ENCODE measurements around the gene HIVEP3. TPM values are rescaled to one million over a fixed set of nuclear protein-coding genes. Genes with fewer than 3 reads are reported as not detected.

HIVEP3 gene
- total RNA-seq, 4 donors from 2014 or later: 3.2 to 11.0 (median 4.2) TPM

- 92 to 100% methylated on average over 1 to 4 of the region's 5 CpGs for WGBS, 2 donors
- no peak for TF ChIP-seq CTCF (IDR thresholded peaks at IDR 0.05)
- TF ChIP-seq POLR2A (IDR thresholded peaks at IDR 0.05): no peak
- Histone ChIP-seq H3K27me3 (no peaks in the 10 kb centered on the region), H3K27ac (no peak overlapping the region), H3K4me3 (no peak overlapping the region), H3K36me3 (peaks cover 0 to 17% (median 7%) of the 10 kb centered on the region in 3 donors), H3K9me3 (no peaks in the 10 kb centered on the region), H3K4me1 (no peaks in the 10 kb centered on the region)
- intact Hi-C loops (cut with DNase I): no loop called here
- DNase-seq: no peak
Measured at GRCh38 chr1:41588334-41588875, 330.3 kb downstream of the HIVEP3 start.

DNA sequence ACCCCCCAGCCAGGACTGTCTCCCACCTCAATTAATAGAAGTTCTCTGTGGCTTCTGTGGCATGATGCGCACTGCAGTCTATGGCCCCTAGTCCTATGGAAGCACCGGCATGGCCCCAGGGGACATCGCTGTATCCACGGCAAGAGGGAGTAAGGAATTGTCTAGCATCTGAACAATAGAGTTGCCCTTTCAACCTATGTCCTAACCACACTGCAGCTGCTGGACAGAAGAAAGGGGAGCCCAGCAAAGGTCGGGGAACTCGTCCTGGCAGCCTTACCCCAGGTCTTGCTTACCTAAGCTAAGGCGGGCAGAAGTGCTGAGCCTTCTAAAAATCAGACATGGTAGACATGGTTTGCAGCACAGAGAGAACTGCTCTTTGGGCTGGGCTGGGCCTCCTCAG is 330.9 kb downstream of the HIVEP3 start:
- WGBS, 2 donors: 94 to 97% methylated on average over 3 of the region's 7 CpGs
- peaks cover 0 to 21% (median 7%) of the 10 kb centered on the region in 3 donors for H3K36me3 ChIP-seq
- TF ChIP-seq POLR2A (IDR thresholded peaks at IDR 0.05) (no peak), CTCF (IDR thresholded peaks at IDR 0.05) (no peak)
- H3K27ac ChIP-seq: no peak overlapping the region
- H3K9me3 ChIP-seq: no peaks in the 10 kb centered on the region
- intact Hi-C loops (cut with DNase I): no loop called here
- no peaks in the 10 kb centered on the region for H3K4me1 ChIP-seq
- no peak overlapping the region for H3K4me3 ChIP-seq
- no peaks in the 10 kb centered on the region for H3K27me3 ChIP-seq
- no peak for DNase-seq

- H3K4me3 ChIP-seq: no peak overlapping the region
- intact Hi-C loops (cut with DNase I): no loop called here
- TF ChIP-seq CTCF (IDR thresholded peaks at IDR 0.05): no peak
- no peak for TF ChIP-seq POLR2A (IDR thresholded peaks at IDR 0.05)
- H3K9me3 ChIP-seq: no peaks in the 10 kb centered on the region
- peaks cover 0 to 33% (median 7%) of the 10 kb centered on the region in 3 donors for H3K36me3 ChIP-seq
- H3K27me3 ChIP-seq: no peaks in the 10 kb centered on the region
- no peak overlapping the region for H3K27ac ChIP-seq
- WGBS, 2 donors: 88 to 94% methylated on average over 4 to 5 of the region's 5 CpGs
- no peaks in the 10 kb centered on the region for H3K4me1 ChIP-seq
- DNase-seq: no peak
Measured at GRCh38 chr1:41586230-41586629, 332.5 kb downstream of the HIVEP3 start.

DNA sequence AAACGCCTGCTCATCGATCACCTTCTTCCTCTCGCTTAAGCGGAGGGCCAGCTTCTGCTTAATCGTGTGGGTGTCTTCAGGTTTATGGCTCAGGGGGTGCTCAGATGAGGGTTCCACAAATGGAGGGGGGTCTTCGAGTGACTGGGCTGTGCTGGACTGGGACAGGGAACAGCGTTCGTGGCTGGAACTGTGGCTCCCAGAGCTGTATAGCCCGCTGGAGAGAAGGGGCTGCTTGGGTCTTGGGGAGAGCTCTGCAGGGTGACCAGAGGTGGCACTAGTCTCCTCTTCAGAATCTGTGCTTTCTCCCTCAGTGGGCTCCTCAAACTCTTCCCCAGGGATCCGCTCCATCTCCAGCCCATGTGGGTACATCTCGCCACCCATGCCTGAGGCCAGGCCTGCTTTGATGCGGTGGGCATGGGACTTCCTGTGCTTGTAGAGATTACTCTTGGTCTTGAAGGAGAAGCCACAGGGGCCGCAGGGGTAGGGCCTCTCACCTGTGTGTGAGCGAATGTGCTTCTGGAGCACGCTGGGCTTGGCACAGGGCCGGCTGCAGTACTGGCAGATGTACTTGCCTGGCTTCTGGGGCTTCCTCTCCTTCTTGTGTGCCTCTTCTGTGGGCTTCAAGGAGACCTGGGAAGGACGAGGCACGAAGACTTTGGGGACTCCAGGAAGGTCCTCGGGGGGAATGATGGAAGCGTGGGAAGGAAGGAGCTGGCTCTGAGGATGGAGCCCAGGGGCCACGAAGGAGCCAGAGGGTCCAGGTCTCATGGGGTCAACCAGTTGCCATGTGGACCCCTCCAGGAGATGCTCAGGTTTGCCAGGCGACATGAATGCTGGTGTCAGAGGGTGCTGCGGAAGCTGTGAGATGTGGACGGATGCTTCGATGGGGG is 334.8 kb downstream of the HIVEP3 start:
- WGBS, 2 donors: 89 to 96% methylated on average over 10 to 11 of the region's 25 CpGs
- DNase-seq: no peak
- H3K4me3 ChIP-seq: no peak overlapping the region

DNA sequence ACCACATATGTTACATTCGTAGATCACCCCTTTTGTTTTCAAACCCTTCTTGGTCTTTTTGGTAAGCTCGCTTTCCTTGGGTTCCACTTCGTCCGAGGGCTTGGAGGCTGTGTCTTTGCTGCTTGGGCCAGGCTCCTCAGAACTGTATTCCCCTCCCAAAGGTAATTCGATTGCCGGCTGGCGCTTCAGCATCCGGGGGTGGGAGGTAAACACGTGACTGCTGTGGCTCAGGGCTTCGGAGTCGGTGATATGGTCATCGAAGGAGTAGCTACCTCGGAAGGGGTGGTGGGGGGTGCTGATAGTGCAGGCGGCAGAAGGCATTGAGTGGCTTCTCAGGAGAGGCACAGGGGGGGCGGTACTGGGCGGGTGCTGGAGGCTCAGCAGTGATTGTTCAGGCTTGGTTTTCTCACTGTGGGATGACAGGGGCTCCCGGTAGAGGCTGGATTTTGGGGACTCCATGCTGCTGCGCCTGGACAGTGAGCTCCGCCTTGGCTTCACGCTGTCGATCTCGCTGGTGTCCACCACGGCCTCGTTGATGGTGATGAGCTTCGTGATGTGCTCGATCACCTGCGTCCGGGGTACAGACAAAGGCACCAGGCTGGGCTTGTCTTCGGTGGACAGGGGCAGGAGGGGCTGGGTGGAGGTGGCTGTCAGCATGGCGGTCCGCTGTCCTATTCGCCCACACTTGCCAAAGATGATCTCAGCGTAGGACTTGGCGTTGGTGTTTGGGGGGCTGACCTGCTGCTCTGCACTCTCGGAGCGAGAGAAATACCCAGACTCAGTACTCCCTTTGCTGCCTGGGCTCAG is 335.7 kb downstream of the HIVEP3 start:
- DNase-seq: no peak
- intact Hi-C loops (cut with DNase I): no loop called here

More for the DNA sequence above, 334.8 kb downstream of the HIVEP3 start:
- no peaks in the 10 kb centered on the region for H3K27me3 ChIP-seq
- intact Hi-C loops (cut with DNase I): no loop called here
- H3K4me1 ChIP-seq: no peaks in the 10 kb centered on the region
- H3K27ac ChIP-seq: no peak overlapping the region
- no peaks in the 10 kb centered on the region for H3K9me3 ChIP-seq
- TF ChIP-seq POLR2A (IDR thresholded peaks at IDR 0.05): no peak
- peaks cover 0 to 46% (median 7%) of the 10 kb centered on the region in 3 donors for H3K36me3 ChIP-seq

More for the DNA sequence above, 335.7 kb downstream of the HIVEP3 start:
- H3K27me3 ChIP-seq: no peaks in the 10 kb centered on the region
- no peaks in the 10 kb centered on the region for H3K4me1 ChIP-seq
- H3K4me3 ChIP-seq: no peak overlapping the region
- peaks cover 0 to 46% (median 7%) of the 10 kb centered on the region in 3 donors for H3K36me3 ChIP-seq
- no peaks in the 10 kb centered on the region for H3K9me3 ChIP-seq
- no peak overlapping the region for H3K27ac ChIP-seq
- 92 to 98% methylated on average over 4 of the region's 36 CpGs for WGBS, 2 donors
- no peak for TF ChIP-seq POLR2A (IDR thresholded peaks at IDR 0.05)
- no peak for TF ChIP-seq CTCF (IDR thresholded peaks at IDR 0.05)

All from esophagus squamous epithelium (tissue), 5 donors.